Fibroblast of skin of abdomen (primary cell): ENCODE measurements around the gene LBR.

ENCODE experiments used
- DNase-seq: peaks from one replicate; pipeline ENCODE4 v3.0.0-alpha.2; 2013

The LBR gene

DNA sequence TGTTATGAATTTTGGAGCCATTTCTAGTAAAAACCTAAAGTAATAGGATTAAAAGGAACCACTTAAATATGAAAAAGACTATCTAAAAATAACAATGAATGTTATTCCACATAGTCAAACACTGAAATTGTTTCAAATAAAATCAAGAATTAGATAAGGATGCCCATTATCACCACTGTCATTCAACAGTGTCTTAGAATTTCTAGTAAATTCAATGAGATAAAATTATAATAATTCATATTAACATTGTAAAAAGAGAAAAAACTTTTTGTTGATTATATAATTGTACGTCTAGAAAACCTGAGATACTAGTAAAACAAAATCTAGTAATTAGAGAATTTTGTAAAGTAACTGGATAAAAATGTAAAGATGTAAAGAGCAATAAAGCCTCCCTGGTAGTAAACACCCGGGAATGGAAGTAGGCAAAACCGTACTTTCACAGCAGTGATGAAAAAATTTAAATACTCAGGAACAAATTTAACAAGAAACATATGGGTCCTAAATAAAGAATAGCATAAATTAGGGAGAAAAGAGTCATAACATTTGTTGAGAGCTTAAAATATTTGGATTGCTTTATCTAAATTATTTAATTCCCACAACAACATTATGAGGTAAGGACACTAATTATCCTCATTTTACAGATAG is 56.4 kb downstream of the LBR start:
- DNase-seq, result no peak

DNA sequence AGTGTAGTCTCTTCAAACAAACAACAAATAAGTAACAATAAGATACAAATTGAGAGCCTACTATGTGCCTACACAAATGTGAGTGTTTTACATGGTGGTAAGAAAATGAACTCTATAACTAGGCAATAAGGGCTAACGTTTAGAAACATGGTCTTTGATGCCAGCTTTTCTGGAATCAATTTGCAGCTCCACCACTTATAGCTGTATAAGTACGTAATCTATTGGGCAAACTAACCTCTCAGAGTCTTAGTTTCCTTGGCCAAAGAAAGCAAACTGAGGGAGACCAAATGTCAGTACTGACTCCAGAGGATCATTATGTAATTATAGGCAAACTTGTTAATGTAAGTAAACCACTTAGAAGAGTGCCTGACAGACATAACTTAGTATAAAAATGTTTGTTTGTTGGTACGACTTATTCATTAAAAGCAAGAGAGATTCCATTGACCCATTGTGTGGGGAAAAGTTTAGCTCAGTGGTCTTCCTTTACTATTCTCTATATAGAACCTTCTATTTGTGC is 59.7 kb downstream of the LBR start:
- DNase-seq, result no peak

DNA sequence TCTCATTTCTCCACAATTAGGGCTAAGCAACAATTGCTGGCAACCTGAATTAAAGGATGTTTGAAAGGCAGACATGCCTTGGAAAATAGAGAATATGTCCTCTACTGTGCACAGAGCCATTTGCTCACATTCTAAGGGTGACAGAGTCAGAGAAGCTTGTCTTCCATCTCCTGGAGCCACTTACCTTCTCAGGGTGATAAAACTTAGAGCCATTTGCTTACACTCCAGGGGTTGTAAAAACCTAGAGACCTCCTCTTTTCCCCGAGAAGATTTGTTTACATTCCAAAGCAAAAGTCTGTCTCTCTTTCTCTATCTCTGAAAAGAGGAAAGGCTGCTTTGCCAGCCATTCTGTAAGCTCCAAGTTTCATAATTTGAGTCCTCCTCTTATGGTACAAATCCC is 61.3 kb downstream of the LBR start:
- DNase-seq, result no peak

DNA sequence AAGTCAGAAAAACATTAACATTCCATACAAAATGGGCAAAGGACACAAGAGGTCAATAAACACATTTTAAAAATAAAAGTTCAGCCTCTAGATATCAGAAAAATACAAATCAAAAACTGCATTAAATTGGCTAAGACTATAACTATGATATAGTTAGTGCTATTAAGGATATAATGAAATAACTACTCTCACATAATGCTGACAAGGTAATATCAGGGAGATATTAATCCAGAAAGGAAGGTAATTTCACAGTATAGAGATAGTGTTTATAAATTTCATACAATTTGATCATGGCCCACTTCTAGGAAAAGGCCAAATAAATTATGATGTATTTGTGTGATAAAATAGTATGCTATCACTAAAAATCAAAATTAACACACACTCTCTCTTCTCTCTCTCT is 61.8 kb downstream of the LBR start:
- DNase-seq, result no peak

DNA sequence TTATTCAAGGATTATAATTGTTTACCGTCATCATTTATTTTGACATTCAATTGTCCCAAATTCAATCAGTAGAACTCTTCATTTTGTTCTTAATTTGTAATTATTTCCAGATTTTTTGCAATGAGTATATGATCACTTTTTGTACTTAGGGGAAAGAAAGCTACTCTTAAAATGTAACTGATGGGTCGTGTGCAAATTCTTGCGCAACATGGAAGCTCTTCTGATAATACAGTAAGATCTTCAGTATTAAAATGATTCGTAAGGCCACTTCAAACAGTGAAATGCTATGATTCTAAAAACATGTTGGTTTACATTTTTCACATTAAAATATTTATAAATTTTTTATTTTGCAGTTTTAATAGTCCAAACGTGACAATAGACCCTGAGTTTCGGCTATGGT is 63.4 kb downstream of the LBR start:
- DNase-seq, result no peak

DNA sequence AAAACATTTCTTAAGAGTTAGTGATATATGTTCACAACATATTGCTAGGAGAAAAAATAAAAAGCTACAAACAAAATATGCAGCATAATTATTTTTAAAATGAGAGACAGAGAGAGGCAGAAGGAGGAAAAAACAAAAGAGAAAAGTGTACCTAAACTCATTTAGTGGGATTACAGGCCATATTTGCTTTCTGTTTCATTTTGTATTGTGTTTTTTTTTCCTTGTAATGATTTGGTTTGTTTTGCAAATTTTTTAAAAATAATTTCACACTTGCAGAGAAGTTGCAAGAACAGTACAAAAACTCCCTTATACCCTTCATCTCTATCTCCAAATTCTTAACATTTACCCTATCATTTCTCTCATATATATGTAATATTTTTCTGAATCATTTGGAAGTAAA is 65.0 kb downstream of the LBR start:
- no peak for DNase-seq

DNA sequence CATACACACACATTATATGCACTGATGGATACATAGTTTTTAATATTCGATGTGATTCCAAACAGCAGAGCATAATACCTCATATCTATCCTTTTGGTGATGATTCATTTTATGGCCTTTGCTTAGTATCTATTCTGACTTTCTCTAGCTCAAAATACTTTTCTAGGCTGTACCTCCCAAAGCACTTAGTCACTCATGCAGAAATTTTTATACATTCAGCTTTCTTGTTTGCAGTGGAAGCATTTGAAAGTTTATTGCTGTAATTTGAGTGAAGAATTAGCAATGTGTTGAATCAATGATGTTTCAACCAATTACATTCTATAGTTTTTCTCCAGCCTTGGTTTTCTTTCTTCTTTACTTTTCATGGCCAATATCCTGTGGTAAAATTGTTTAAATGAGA is 66.7 kb downstream of the LBR start:
- no peak for DNase-seq

DNA sequence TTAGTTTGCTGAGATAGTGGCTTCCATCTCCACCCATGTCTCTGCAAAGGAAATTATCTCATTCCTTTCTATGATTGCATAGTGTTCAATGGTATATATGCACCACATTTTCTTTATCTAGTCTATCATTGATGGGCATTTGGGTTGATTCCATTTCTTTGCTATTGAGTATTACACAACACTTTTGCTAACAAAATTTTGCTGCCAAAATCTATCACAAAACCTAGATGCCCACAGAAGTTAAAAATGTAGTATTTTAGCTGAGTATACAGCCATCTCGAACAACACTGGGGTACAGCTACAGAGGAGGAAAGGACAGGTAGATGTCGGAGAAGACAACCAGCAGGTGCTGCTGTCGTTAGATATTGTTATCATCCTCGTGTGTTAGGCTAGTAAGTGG is 67.7 kb downstream of the LBR start:
- no peak for DNase-seq

DNA sequence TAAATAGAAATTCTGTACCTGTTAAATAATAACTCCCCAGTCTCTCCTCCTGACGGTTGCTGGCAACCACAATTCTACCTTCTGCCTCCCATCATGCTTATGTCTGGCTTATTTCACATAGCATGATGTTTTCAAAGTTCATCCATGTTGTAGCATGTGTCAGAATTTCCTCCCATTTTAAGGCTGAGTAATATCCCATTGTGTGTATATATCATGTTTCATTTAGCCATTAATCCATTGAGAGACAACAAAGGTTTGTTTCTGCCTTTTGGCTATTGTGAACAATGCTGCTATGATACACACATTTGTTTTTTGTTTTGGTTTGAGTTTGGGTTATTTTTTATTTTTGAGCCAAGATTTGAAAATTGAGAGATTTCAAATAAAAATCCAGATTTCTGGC is 72.0 kb downstream of the LBR start:
- DNase-seq, result no peak

DNA sequence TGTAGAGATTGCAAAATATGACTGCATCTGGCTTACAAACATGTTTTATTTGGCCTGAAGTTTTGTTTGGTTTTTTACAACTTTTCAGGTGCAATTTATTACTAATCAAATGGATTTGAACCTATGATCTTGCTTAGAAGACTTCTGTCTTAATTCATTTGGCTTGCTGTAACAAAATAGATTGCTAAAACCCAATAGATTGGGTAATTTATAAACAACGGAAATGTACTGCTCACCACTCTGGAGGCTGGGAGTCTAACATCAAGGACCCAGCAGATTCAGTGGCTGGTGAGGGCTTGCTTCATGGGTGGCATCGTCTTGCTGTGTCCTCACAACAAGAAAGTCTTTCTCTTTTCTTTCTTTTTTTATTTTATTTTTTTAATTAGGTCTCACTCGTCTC is 72.9 kb downstream of the LBR start:
- no peak for DNase-seq
